Pons (tissue), 1 donor: Measurements from ENCODE around the gene PER3.

Experiments
- DNase-seq: peaks from one replicate; pipeline ENCODE4 v3.0.0-alpha.2; 2016; ENCODE audit warnings: low spot score

The PER3 gene

GRCh38 chr1:7838714-7839113 is 54.6 kb downstream of the PER3 start:
- DNase-seq = no peak

GRCh38 chr1:7839526-7839925 is 55.4 kb downstream of the PER3 start:
- no peak for DNase-seq

DNA sequence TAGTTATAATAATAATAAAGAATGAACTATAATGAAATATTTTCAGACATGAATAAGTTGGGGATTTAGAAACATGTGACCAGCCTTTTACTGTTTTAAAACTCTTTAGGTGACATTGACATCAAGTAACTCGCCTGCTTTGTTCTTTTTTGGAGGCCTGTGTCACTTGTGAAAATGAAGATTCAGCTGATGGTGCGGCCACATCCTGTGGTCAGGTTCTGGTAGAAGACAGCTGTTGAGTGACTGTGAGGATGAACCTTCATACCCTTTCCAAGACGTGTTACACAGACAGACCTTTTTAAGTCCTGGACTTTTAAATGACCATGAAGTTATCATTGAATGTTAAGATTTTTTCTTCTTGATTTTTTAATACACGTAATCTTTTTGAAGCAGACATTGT is 58.4 kb downstream of the PER3 start:
- no peak for DNase-seq

DNA sequence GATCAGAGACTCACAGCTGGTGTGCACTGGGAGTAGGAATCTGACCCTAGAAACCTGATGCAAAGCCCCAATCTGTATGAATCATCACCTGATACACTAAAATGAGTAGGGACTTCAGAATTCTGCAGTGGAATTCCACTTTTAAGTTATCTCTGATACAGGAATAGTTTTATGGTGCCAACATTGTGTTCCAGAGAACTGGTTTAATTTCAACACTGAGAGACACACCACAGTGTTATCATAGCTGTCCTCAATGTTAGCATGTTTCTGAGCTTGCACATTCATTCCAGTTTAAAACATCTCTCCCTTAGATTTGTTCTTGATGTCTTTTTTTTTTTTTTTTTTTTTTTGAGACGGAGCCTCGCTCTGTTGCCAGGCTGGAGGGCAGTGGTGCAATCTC is 61.7 kb downstream of the PER3 start:
- DNase-seq = no peak

- DNase-seq = no peak
Measured at GRCh38 chr1:7846656-7847055, 62.6 kb downstream of the PER3 start.

GRCh38 chr1:7847599-7847998 is 63.5 kb downstream of the PER3 start:
- DNase-seq = no peak

GRCh38 chr1:7850786-7851185 is 66.7 kb downstream of the PER3 start:
- no peak for DNase-seq

GRCh38 chr1:7852804-7853683 is 69.0 kb downstream of the PER3 start, which contains the start of gene UTS2:
TSS of gene UTS2 (minus strand) at chr1:7853065. CDS start at chr1:7853003, 62 bp downstream.
- no peak for DNase-seq

GRCh38 chr1:7853684-7854026 is 69.6 kb downstream of the PER3 start:
- DNase-seq = no peak

DNA sequence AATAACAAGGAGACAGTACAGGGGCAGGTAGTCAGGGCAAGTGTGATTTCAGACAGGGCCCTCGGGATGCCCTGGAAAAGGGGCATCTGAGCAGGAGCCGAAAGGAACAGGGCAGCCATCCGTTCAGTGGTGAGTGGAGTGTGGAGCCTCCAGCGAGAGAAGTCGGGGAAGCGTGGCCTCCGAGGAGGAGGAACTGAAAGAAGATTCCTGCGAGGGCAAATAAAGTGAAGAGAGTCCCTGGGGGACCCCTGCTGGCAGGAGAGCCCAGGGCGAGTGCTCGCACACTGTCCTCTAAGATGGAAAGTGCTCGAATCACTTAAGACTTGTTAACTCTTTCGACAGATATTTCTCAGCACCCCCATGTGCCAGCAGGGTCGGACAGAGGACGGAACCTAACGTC is 72.3 kb downstream of the PER3 start:
- peak; percentile 15 for DNase-seq

- DNase-seq = no peak
Measured at GRCh38 chr1:7857000-7857399, 72.9 kb downstream of the PER3 start.

- DNase-seq = no peak
Measured at GRCh38 chr1:7857985-7858384, 73.9 kb downstream of the PER3 start.

GRCh38 chr1:7859406-7859805 is 75.3 kb downstream of the PER3 start:
- no peak for DNase-seq

DNA sequence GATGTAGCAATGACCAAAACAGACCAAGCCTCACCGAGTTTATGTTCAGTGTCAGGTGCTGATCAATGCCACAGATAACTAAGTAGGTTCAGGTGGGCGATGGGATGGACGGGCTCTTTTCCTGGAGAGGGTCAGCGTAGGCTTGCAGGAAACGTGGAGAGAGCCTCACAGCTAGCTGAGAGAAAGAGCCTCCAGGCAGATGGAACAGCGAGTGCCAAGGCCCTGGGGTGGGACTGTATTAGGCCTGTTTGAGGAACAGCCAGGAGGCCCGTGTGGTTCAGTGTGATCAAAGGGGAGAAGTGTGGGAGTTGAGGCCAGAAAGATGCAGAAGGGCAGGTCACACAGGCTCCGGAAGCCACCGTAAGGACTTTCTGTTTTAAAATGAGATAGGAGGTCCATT is 76.0 kb downstream of the PER3 start:
- no peak for DNase-seq

GRCh38 chr1:7861452-7861851 is 77.4 kb downstream of the PER3 start:
- DNase-seq = no peak

DNA sequence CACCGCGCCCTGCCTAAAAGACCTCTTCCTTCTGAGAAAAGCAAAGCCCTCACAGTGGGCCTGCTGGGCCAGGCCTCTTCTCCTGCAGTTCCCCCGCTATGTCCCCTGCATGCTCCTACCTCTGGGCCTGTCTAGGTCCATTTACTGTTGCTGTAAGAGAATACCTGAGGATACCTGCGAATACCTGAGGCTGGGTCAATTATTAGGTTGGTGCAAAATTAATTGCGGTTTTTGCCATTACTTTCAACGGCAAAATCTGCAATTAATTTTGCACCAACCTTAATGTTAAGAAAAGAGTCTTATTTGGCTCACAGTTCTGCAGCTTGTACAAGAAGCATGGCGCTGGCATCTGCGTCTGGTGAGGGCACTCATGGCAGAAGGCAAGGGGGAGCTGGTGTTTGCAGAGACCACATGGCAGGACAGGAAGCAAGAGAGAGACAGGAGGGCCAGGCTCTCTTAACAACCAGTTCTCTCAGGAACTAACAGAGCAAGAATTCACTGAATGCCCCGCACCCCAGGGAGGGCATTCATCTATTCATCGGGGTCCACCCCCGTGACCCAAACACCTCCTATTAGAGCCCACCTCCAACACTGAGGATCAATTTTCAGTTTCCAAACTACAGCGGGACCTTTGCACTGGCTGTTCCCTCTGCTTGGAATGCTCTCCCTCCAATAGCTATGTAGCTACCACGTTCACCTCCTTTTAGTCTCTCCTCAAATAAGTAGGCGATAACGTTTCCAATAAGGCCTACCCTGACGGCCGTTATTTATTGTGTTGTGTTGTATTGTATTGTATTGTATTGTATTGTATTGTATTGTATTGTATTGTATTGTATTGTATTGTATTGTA is 78.3 kb downstream of the PER3 start:
- no peak for DNase-seq

DNA sequence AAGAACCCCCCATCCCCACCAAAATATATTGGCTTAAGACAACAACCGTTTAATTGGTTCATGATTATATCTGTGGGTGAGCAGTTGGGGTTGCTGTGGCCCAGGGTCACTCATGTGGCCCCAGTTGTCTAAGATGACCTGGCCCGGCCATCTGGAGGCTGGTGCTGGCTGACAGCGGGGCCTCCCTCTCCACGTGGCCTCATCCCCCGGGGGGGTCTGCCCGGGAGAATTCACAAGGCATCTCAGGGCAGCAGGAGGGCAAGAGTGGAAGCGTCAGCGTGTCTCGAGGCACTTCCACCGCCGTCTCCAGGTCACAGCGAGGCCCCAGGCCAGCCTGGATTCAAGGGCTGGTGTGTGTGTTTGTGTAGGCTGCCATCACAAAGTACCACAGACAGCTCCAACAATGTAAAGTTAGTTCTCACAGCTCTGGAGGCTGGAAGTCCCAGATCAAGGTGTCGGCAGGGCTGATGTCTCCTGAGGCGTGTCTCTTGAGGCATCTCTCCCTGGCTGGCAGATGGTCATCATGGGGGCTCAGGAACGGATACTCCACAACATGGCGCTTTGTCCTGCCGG is 79.8 kb downstream of the PER3 start:
- DNase-seq = no peak

- no peak for DNase-seq
Measured at GRCh38 chr1:7865978-7866377, 81.9 kb downstream of the PER3 start.

DNA sequence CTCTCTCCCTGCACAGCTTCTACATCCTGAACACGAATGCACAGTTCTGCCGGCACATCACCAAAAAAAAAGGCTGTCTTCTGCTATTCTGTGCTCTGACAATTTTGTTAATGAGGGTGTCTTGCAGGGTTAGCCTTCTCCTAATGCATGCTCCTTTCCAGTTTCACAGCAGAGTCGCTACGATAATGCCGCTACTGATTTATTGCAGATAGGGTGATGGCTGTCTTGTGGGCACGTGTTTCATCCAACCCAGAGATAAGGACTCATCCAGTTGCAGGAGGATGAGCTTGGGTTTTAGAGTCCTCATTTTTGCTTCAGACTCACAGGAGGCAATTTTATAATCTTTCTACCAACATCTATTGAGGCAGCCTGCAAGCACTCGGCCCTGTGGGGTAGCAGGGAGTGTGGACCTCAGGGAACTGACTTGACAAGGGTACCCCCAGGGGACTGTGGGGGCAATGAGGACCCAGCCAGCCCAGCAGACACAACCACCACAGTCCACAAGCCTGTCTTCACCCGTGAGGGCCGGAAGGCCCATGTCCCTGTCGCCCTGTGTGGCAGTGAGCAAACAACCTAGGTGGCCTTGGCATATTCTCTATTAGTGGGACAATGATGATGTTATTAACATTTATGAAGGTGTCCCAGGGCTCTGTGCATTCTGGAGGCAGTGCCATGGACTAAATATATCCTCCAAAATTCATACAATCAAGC is 84.1 kb downstream of the PER3 start:
- no peak for DNase-seq

- DNase-seq = no peak
Measured at GRCh38 chr1:7869136-7869920, 85.2 kb downstream of the PER3 start.

DNA sequence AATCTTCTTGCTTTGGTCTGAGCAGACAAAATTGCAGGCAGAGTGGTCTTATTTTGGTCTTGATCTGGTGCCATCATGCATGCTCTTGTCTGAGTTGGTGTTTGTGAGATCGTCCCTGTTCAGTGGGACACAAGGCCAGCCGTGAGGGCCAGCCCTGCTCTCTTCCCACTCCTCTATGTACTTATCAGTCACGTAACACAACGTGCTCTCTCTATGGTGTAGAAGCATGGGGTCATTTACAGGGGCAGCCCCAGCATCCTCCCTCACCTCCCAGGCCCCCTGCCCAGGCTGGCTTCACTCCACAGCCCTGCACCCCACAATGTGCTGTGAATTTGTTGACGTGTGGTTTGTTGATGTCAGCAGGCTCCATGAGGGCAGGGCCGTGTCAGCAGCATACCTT is 87.0 kb downstream of the PER3 start:
- DNase-seq = no peak
